ENCODE results near the gene TSHR. TPM values are rescaled to one million over a fixed set of nuclear protein-coding genes. Genes with fewer than 3 reads are reported as not detected.
"Not testable (repeated sequence)": the region's sequence is repeated elsewhere in the genome, so short reads cannot be mapped to it uniquely, and the experiment has no call there.

Gene TSHR
- total RNA-seq, 1 donor from 2014 or later: not detected

DNA sequence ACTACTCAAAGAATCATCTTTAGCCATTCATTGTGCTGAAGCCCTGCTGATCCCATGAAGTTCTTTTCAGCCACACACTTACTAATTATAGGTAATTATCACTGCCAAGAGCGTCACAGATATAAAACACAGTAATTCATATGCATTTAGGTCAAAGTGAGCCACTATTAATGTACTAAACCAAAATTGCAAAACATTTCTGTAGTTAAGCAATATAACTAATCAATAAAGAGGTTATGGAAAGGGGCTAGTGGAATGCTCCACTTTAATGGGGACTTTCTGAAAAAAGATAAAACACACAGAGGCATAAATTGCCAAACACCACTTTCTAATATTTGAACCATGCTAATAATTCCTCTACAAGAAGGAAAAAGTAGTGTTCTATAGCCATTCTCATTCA is 7.1 kb upstream of the TSHR start:
- DNase-seq (ENCODE audit: extremely low read depth, low read depth, low spot score): no peak

DNA sequence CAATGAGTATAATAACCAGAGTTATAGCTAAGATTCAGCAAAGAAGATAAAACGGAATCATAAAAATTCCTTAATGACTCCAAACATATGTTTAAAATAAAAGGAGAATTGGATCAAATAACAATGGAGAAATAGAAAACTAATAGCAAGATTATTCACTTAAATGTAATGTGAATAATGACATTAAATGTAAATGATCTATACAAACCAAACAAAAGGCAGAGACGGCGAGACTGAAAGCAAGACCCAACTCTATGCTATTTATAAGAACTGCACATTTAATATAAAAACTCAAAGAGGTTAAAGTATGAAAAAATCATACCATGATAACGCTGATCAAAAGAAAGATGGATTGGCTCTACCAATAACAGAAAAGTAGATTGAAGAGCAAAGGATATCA is 3.9 kb upstream of the TSHR start:
- no peak for DNase-seq (ENCODE audit: extremely low read depth, low read depth, low spot score)

DNA sequence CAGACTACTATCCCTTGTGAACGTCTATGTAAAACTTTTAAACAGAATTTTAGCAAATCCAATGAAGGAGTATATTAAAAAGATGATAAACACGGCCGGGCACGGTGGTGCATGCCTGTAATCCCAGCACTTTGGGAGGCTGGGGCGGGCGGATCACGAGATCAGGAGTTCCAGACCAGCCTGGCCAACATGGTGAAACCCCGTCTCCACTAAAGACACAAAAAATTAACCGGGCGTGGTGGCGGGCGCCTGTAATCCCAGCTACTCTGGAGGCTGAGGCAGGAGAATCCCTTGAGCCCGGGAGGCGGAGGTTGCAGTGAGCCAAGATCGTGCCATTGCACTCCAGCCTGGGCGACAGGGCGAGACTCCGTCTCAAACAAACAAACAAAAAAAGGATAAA is 2.2 kb upstream of the TSHR start:
- DNase-seq (ENCODE audit: extremely low read depth, low read depth, low spot score): not testable (repeated sequence)

DNA sequence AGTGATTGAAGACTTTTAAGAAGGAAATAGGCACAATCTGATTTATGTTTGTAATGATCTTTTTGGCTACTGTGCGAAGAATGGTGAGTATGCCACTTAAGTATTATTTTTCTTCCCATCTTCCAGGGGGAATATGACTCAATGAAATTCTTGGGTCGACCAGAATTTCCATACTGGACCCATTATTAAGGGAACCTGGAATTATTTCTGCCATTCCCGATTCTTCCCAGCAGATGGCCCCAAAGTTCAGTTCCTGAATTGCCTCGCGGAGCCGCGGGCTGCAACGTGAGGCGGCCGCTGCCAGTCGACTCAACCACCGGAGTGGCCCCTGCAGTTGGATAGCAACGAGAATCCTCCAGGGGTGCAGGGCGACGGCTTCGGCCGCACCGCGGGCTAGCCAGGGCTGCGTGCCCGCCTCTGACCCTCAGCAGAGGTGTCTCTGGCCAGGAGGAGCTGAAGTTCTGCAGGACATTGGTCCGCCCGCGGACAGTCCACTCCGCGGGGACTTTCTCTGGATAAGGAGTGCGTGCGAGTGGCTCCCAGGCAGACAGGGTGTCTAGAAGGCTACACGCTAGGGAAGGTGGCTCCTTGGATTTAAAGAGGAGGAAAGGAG is 628 bp upstream of the TSHR start:
- DNase-seq (ENCODE audit: extremely low read depth, low read depth, low spot score): peak; percentile 36

DNA sequence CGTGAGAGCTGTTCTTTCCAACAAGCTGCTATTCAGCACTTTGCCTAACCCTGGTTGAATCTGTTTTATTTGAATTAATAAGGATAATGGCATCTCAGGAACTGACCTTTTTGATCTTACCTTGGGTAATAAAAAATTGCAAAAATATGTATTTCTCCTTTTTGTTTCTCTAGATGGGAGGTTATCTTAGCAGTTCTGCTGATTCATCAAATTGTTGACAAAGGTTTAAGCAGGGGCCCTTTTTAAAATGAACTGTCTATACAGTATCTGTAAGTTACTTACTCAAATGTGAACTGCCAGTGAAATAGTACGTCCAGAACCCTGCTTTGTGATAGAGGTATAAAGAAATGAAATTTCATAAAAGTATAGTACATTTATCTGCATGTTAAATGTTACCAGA is 681 bp downstream of the TSHR start:
- no peak for DNase-seq (ENCODE audit: extremely low read depth, low read depth, low spot score)

DNA sequence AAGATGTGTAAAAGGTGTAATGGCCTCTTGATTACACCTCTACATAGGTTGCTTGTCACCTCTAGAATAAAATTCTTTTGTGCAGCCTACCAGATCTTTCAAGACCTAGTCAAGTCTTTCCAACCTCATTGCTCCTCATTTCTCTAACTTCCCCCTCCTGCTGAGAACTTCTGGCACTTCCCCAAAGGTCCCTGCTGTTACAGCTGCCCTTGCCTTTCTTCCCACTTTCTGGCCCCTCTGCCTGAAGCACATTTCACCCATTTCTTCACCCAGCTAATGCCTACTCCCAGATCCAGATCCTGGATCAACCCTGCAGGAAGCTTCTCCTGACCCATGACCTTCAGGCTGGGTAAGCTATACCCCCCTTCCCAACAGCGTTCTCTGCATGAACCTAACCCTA is 1.5 kb downstream of the TSHR start:
- DNase-seq (ENCODE audit: extremely low read depth, low read depth, low spot score): no peak

DNA sequence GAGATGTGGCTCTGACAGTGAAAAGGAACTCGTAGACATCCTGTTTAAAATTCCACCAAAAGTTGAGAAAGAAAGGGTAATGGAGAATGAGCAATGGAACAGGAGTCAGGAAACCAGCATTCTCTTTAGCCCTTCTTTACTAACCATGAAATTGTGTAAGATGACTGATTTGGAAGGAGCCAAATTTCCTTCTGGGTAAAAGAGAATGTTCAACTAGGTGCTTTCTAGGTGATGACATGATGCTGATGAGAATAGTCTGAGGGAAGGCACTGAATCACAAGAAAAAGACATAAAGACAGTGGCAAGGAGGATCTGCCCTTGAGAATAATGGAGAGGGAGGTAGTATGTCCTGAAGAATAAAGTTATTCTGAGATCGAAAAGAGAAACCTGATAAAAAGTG is 2.2 kb downstream of the TSHR start:
- no peak for DNase-seq (ENCODE audit: extremely low read depth, low read depth, low spot score)

DNA sequence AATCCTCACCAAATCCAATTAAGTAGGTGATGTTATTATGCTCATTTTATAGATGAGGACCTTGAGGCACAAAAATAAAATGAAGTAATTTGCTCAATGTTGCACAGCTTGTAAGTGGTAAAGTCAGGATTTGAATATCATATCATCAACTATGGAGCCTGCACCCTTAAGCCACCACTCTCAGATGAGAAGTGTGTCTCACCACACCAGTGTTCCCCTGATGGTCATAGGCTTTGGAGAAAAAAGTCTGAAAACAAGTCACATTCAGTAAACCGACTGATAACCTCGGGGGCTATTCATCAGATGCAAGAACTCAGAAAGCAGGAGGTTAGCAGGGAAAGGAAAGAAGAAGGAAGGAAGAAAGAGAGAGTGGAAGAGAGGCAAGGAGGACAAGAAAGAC is 2.8 kb downstream of the TSHR start:
- DNase-seq (ENCODE audit: extremely low read depth, low read depth, low spot score): no peak

DNA sequence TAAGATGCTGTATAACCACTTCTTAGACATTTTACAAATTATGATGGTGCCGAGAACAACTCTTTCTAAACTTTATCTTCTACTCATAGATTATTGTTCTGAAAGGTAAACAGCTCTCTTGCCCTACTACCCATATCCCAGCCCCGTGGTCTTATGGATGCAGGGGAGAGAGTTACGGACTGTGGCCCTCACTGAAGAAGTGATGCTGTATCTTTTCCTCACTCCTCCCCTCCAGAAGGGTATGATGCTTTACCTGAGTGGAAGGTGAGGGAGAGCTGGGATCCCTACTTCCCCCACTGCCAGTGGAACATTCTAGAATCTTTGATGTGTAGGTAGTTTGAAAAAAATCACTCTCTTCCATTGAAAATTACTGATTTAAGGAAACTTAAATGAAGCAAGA is 3.5 kb downstream of the TSHR start:
- no peak for DNase-seq (ENCODE audit: extremely low read depth, low read depth, low spot score)

DNA sequence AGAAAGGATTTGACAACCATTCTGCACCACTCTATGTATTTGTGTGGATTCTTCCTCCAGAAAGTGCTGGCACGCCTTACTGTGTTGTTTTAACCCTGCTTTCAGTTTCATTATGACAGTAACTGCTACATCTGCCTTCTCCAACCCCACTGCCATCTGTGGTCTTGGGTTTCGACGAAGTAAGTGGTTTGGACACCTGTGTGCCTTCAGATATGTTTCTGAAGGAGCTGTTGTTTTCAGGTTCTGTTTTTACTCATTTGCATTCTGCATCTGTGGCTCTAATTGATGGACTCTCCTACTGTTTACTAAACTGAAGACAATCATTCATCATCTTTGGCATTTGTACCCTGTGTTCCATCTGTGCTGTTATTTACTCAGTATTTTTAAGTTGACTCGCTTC is 4.1 kb downstream of the TSHR start:
- no peak for DNase-seq (ENCODE audit: extremely low read depth, low read depth, low spot score)

DNA sequence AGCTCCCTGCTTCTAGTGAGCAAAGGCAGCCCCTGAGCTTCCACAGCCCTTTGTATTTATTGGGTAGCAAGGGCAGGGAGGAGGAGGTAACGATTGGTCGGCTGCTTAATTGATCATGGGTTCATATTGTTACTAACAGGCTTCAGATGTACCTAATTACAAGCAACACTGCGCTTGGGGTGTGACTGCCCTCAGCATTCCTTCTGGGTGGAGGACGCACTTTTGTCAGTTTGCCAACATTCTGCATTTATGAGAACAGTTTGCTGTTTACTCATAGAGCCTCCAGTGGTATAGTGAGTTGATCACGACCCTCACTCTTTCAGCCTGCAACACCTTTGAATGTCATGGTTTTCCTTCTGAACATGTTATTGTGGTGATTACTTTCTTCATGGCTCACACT is 9.6 kb downstream of the TSHR start:
- DNase-seq (ENCODE audit: extremely low read depth, low read depth, low spot score): no peak

DNA sequence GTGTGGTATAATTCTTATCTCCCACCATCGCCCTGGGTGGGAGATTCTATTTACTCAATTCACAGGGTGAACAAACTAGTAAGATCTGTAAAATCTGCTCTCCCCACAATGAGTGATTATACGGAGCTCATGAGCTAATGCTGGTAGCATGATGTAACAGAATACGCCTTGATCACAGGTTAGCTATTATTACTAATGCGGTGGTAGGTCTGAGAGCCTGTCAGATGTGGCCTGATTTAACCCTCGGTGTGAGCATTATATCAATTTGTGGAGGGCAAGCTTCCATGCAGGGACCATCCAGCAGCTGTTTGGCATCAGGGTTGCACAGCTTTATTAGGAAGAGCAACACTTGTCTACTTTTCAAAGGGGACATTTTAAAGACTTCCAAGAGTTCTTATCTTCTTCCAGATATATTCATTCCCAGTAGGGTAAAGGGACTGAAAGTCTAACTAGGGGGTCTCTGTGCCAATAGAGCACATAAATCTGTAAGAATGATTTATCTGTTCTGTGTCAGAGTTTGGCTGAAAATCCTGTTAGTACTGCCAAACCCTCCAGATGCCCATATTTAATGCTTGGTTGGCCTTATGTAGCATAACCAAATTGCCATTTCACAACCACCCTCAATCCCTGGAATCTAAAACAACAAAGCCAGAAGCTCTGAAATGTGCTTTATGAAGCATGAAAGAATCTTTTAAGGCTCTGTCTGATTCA is 18.7 kb downstream of the TSHR start:
- no peak for DNase-seq (ENCODE audit: extremely low read depth, low read depth, low spot score)

DNA sequence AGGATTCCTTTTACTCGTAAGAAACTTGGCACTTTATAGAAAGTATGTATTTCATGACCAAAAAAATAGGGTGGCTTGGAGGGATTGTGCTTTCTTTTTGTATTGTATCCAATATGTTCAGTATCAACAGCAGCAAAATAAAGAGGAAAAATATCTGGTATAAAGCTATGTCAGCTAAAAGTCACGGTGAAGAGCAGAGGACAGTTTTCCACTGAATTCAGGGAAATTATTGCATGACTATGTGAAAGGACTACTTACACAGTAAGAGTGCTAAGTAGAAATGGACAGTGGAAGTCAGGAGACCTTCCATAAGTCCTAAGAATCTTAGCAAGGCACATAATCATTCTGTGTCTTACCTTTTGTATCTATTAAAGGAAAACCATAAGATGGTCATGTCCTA is 19.3 kb downstream of the TSHR start:
- no peak for DNase-seq (ENCODE audit: extremely low read depth, low read depth, low spot score)

DNA sequence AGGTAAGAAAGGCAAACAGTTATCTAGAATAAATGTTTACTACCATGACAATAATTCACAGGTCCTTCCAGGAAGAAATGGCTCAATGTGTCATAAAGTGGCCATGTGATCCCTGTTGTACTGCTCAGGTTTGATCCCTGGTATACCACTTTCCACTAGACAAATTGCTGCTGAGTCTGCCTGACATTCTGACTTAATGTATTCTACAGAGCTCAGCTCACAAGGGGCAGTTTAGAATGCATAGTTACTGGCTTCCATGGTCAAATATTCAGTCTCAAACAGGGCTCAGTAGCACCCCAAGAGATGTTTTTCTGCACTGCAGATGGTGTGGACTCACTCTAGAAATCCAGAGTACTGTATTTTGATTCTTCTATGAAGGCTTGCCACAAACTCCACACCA is 21.8 kb downstream of the TSHR start:
- DNase-seq (ENCODE audit: extremely low read depth, low read depth, low spot score): no peak

DNA sequence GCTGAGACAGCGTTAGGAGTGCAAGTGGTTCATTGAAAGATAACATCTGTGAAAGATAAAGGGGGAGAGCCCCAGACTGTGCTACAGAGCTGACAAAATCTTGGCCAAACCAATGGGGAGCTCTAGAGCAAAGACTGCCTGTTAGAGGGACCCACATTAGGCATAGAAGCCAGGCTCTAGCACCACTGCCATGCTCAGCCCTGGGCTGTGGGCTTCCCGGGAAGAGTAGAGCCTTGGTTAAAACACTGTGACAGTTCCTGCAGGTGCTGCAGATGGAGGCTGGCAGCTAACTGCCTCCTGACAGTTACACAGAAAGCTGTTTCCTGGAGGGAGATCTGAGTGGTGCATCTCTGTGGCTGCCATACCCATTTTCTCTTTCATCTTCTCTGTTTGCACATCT is 23.0 kb downstream of the TSHR start:
- DNase-seq (ENCODE audit: extremely low read depth, low read depth, low spot score): no peak

DNA sequence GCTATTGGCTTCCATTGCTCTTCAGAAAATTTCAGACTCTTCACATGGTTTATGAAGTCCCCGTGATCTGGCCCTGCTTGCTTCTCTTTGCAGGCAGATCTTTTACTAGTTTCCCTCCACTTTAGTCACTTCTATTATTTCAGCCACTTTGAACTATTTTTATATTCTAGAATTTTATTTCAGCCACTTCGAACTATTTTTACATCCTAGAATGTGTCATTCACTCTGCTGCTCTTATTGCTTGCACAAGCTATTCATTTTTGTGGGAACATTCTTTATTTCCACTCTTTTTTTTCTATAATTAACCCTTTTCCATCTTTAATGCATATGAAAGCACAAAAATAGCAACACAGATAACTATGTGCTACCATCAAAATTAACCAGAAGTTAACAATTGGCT is 24.5 kb downstream of the TSHR start:
- DNase-seq (ENCODE audit: extremely low read depth, low read depth, low spot score): no peak

DNA sequence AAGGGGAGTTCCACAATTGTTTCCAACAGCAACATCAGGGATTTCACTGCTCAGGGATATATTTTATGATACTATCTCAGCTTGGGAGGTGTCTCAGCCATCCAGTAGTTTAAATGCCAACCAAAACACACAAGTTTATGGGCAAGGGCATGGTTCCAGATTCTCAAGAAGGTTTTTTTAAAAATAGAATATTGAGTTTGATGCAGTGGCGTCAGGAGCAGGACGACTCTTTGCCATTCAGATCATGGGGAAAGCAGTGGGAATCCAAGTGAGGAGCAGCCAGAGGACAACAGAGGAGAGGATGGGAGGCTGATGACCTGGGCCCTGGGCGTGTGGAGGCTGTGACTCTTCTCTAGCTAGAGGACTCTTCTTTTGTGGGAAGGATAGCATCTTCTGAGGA is 25.7 kb downstream of the TSHR start:
- no peak for DNase-seq (ENCODE audit: extremely low read depth, low read depth, low spot score)

DNA sequence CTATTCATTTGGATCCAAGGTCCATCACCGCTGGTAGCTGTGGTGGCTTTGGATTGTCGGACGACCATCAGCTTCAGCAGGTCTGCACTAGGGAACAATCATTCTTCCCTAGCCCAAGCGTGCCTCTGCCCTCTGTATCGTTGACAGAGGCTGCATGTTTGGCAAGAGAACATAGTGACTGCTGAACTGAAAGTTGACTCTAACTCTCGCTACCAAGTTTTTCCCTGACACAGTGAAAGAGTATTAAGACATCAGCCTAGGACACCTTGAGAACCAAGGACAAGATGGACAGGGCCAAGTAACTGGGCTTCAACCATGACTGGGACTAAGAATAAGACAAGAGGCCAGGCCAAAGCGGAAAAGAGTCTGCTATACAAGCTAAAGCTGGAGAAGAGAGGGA is 26.3 kb downstream of the TSHR start:
- DNase-seq (ENCODE audit: extremely low read depth, low read depth, low spot score): no peak

DNA sequence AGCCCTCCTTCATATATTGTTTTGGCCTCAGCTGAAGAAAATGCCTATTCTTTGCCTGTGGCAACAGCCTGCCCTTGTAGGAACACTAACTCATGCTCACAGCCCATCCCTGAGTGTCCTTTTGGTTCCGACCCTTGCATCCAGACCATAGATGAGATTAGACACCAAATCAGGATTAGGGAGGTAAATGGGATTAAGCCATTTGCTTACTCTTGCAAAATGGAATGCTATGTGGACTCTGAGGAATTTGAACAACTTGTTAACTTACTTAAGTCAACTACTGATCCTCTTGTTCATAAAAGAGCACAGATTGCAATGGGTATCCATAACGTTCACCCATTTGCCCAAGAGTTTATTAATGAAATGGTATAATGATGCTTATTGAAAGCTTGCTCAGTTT is 27.3 kb downstream of the TSHR start:
- no peak for DNase-seq (ENCODE audit: extremely low read depth, low read depth, low spot score)

DNA sequence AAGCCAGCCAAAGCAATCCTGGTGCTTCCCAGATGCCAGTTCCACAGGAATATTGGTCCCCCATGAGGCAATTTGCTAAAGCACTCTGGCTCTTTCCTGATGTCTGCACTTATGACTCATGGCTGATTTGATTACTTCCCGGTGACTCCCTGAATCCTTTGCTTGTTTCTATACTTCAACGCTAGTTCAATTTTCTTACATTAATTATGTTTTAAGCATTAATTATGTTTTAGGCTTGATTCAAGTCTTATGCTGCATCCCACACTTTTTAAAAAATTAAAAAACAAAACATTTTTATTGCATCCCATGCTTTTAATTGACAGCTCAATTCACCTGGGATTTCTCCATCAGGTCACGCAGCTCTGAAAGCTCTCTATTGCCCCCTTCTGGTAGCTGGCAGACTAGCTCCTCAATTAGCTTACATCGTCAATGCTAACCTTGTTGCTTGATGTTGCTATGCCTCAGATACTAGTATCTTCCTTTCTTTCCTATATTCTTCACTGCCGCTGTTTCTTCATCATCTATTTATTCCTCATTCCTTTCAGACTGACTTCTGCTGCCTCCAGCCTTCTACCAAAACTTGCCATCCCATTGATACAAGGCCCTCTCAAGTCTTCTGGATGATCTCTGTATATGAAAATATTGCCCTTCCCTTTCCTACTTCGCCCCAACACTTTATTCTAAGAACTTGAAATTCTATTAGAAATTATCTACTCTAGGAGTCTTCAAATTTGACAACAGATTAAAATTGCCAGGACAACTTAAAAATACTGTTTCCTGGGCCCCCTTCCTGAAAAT is 32.0 kb downstream of the TSHR start:
- peak; percentile 60 for DNase-seq (ENCODE audit: extremely low read depth, low read depth, low spot score)

DNA sequence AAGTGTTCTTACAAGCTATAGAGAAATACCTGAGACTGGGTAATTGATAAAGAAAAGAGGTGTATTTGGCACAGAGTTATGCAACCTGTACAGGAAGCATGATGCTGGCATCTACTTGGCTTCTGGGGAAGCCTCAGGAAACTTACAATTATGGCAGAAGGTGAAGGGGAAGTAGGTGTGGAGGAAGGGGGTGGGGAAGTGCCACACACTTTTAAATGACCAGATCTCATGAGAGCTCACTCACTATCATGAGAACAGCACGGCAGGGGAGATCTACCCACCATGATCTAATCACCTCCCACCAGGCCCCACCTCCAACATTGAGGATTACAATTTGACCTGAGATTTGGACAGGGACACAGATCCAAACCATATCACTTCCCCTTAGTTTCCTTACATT is 32.8 kb downstream of the TSHR start:
- no peak for DNase-seq (ENCODE audit: extremely low read depth, low read depth, low spot score)
